OCI-LY3 (cell line): Measurements from ENCODE around the gene POLDIP2.
A peak's percentile ranks its signal among the peaks of the same experiment; 100 is the strongest.

Experiments
- H2AFZ ChIP-seq: fragments of 200-600, 300-600 bp; shearing (Covaris generic); 2 replicates; pipeline ENCODE4 v1.6.0; 2014; ENCODE audit warnings: antibody characterized with exemption, low read depth, low read length
- H3K27ac ChIP-seq: fragments of 200-600, 300-600 bp; sonication (generic); 2 replicates; pipeline ENCODE4 v1.5.1; 2014; ENCODE audit warnings: mild to moderate bottlenecking, low read length, moderate library complexity, mixed read lengths
- H3K27me3 ChIP-seq: fragments of 200-600, 300-600 bp; sonication (generic); 2 replicates; pipeline ENCODE4 v1.6.1; 2014; ENCODE audit warnings: low read depth, low read length, mixed read lengths
- H3K36me3 ChIP-seq: fragments of 200-600, 300-600 bp; sonication (generic); replicated peaks from 2 replicates; pipeline ENCODE3; 2014; ENCODE audit warnings: low read depth, low read length, mixed read lengths
- H3K4me1 ChIP-seq: fragments of 300-600, 200-600 bp; sonication (generic); 2 replicates; pipeline ENCODE4 v1.6.1; 2014; ENCODE audit warnings: low read length, mixed read lengths
- H3K4me2 ChIP-seq: fragments of 200-600, 300-600 bp; sonication (generic); 2 replicates; pipeline ENCODE4 v1.6.1; 2014; ENCODE audit warnings: low read length, mixed read lengths
- H3K4me3 ChIP-seq: fragments of 300-600, 200-600 bp; sonication (generic); 2 replicates; pipeline ENCODE4 v1.5.1; 2014; ENCODE audit warnings: antibody characterized with exemption, mild to moderate bottlenecking, low read length, moderate library complexity
- H3K79me2 ChIP-seq: fragments of 300-600, 200-600 bp; shearing (Covaris generic); 2 replicates; pipeline ENCODE4 v1.6.1; 2014; ENCODE audit warnings: mild to moderate bottlenecking, low read length, mixed read lengths
- H3K9ac ChIP-seq: fragments of 300-600, 200-600 bp; shearing (Covaris generic); 2 replicates; pipeline ENCODE4 v1.6.0; 2014; ENCODE audit warnings: mild to moderate bottlenecking, low read length, moderate library complexity
- H3K9me3 ChIP-seq: fragments of 200-600, 300-600 bp; shearing (Covaris generic); 2 replicates; pipeline ENCODE4 v1.6.1; 2014; ENCODE audit warnings: low read length, mixed read lengths; ENCODE audit not compliant: insufficient read depth
- H4K20me1 ChIP-seq: fragments of 200-600, 300-600 bp; sonication (generic); 2 replicates; pipeline ENCODE4 v1.6.1; 2016; ENCODE audit warnings: low read length, mixed read lengths; ENCODE audit not compliant: insufficient read depth
- CTCF ChIP-seq: fragments of 200-600, 300-600 bp; sonication (generic); IDR thresholded peaks from 2 replicates; pipeline ENCODE4 v1.5.1; 2014; ENCODE audit warnings: antibody characterized with exemption, low read length, low read depth
- EZH2phosphoT487 ChIP-seq: fragments of 200-600 bp; shearing (Covaris generic); IDR thresholded peaks from 2 replicates; pipeline ENCODE4 v1.6.1; 2018; ENCODE audit warnings: antibody characterized with exemption, mixed run types, low read depth

The POLDIP2 gene

GRCh38 chr17:28357061-28357900 lies at the start of gene POLDIP2:
TSS of gene POLDIP2 (minus strand) at chr17:28357527. CDS start at chr17:28357448, 79 bp downstream.
- H4K20me1 ChIP-seq: no peaks in the 10 kb centered on the region
- peak within 1 kb of the TSS; percentile 94 for H3K9ac ChIP-seq
- H3K79me2 ChIP-seq: peaks cover 37% of the 10 kb centered on the region
- TF ChIP-seq EZH2phosphoT487: no peak
- no peak for TF ChIP-seq CTCF
- no peaks in the 10 kb centered on the region for H3K9me3 ChIP-seq
- peak within 1 kb of the TSS; percentile 90 for H3K4me3 ChIP-seq
- H3K27me3 ChIP-seq: no peaks in the 10 kb centered on the region
- H3K4me1 ChIP-seq: peaks cover 19% of the 10 kb centered on the region
- peak within 1 kb of the TSS; percentile 51; the same call in 1 of the 2 replicates for H2AFZ ChIP-seq
- H3K4me2 ChIP-seq: peak within 1 kb of the TSS; percentile 97
- H3K27ac ChIP-seq: peak within 1 kb of the TSS; percentile 36; the same call in 1 of the 2 replicates
- H3K36me3 ChIP-seq: peaks cover 46% of the 10 kb centered on the region

GRCh38 chr17:28406473-28406814 lies 49.1 kb upstream of the POLDIP2 start:
- H3K36me3 ChIP-seq: no peaks in the 10 kb centered on the region
- H3K4me3 ChIP-seq: peak overlapping the region; percentile 98
- H3K4me2 ChIP-seq: peak overlapping the region; percentile 61
- H3K9ac ChIP-seq: peak overlapping the region; percentile 89
- no peak for TF ChIP-seq CTCF
- TF ChIP-seq EZH2phosphoT487: no peak
- no peak overlapping the region for H3K27ac ChIP-seq
- peak overlapping the region; percentile 97 for H2AFZ ChIP-seq
- H3K9me3 ChIP-seq: no peaks in the 10 kb centered on the region
- no peaks in the 10 kb centered on the region for H3K79me2 ChIP-seq
- H3K4me1 ChIP-seq: peaks cover 16% of the 10 kb centered on the region
- H3K27me3 ChIP-seq: no peaks in the 10 kb centered on the region
- H4K20me1 ChIP-seq: no peaks in the 10 kb centered on the region

- no peaks in the 10 kb centered on the region for H3K9me3 ChIP-seq
- peak within 1 kb of the TSS; percentile 46 for H3K27ac ChIP-seq
- H4K20me1 ChIP-seq: no peaks in the 10 kb centered on the region
- peak within 1 kb of the TSS; percentile 98 for H3K4me3 ChIP-seq
- no peaks in the 10 kb centered on the region for H3K27me3 ChIP-seq
- TF ChIP-seq CTCF (no peak), EZH2phosphoT487 (no peak)
- H2AFZ ChIP-seq: peak within 1 kb of the TSS; percentile 97
- peak within 1 kb of the TSS; percentile 61 for H3K4me2 ChIP-seq
- no peaks in the 10 kb centered on the region for H3K36me3 ChIP-seq
- no peaks in the 10 kb centered on the region for H3K79me2 ChIP-seq
- peaks cover 16% of the 10 kb centered on the region for H3K4me1 ChIP-seq
- peak within 1 kb of the TSS; percentile 89 for H3K9ac ChIP-seq
Observed at GRCh38 chr17:28405632-28406472, 48.5 kb upstream of the POLDIP2 start, which contains the start of gene SLC46A1. TSS of gene SLC46A1 (minus strand) at chr17:28406212. CDS start at chr17:28406114, 98 bp downstream.
